Midbrain (tissue), 1 donor: ENCODE measurements around the gene ZNF397.
"Not testable (repeated sequence)": the region's sequence is repeated elsewhere in the genome, so short reads cannot be mapped to it uniquely, and the experiment has no call there.

Experiments
- DNase-seq: peaks from one replicate; lab custom pipeline; 2025; lab: John Stamatoyannopoulos, UW

ZNF397 gene

GRCh38 chr18:35240664-35241447 lies at the start of gene ZNF397:
Gene ZNF397, plus strand, starts transcription at chr18:35241034. Its CDS starts 1,437 bp downstream, at chr18:35242471.
- peak; percentile 98 for DNase-seq

GRCh38 chr18:35191698-35192025 lies 49.2 kb upstream of the ZNF397 start:
- no peak for DNase-seq

GRCh38 chr18:35192415-35192814 lies 48.4 kb upstream of the ZNF397 start:
- DNase-seq: no peak

GRCh38 chr18:35193316-35193715 lies 47.5 kb upstream of the ZNF397 start:
- no peak for DNase-seq

GRCh38 chr18:35197296-35197695 lies 43.5 kb upstream of the ZNF397 start:
- DNase-seq: no peak

GRCh38 chr18:35201256-35201931 lies 39.4 kb upstream of the ZNF397 start:
- no peak for DNase-seq

- no peak for DNase-seq
Observed at GRCh38 chr18:35203067-35203466, 37.8 kb upstream of the ZNF397 start.

- no peak for DNase-seq
Observed at GRCh38 chr18:35205199-35205712, 35.6 kb upstream of the ZNF397 start.

- DNase-seq: not testable (repeated sequence)
Observed at GRCh38 chr18:35205746-35206458, 34.9 kb upstream of the ZNF397 start.

GRCh38 chr18:35215026-35215425 lies 25.8 kb upstream of the ZNF397 start:
- no peak for DNase-seq

GRCh38 chr18:35216611-35217010 lies 24.2 kb upstream of the ZNF397 start:
- DNase-seq: not testable (repeated sequence)

- not testable (repeated sequence) for DNase-seq
Observed at GRCh38 chr18:35219331-35219730, 21.5 kb upstream of the ZNF397 start.

GRCh38 chr18:35220424-35220823 lies 20.4 kb upstream of the ZNF397 start:
- DNase-seq: no peak

GRCh38 chr18:35223797-35224196 lies 17.0 kb upstream of the ZNF397 start:
- DNase-seq: no peak

- DNase-seq: no peak
Observed at GRCh38 chr18:35227254-35227653, 13.6 kb upstream of the ZNF397 start.

GRCh38 chr18:35231052-35231451 lies 9.8 kb upstream of the ZNF397 start:
- DNase-seq: peak; percentile 90

- peak; percentile 32 for DNase-seq
Observed at GRCh38 chr18:35236571-35237363, 4.1 kb upstream of the ZNF397 start.

- no peak for DNase-seq
Observed at GRCh38 chr18:35239314-35239713, 1.5 kb upstream of the ZNF397 start.

- DNase-seq: no peak
Observed at GRCh38 chr18:35241448-35241804, 592 bp downstream of the ZNF397 start.

GRCh38 chr18:35242426-35242825 lies 1.6 kb downstream of the ZNF397 start:
- no peak for DNase-seq

- DNase-seq: no peak
Observed at GRCh38 chr18:35244671-35245070, 3.8 kb downstream of the ZNF397 start.
